K562 (cell line): ENCODE data around the gene IGDCC3. TPM values are rescaled to one million over a fixed set of nuclear protein-coding genes. Genes with fewer than 3 reads are reported as not detected.

Source experiments
- CEBPG ChIP-seq, 3 experiments: fragments of 200-800 bp in 1 of 3; sonication (Bioruptor generic) in 1 of 3; sonication (generic) in 1 of 3; formaldehyde crosslinking in 1 of 3; IDR thresholded peaks in 2 of 3; conservative IDR thresholded peaks in 1 of 3; 2 replicates each; pipeline versions ENCODE4 v1.6.1 to v1.8.0; 2016 to 2022; ENCODE audit warnings: missing compliant biosample characterization in 2 of 3, missing genetic modification characterization in 2 of 3, mild to moderate bottlenecking in 1 of 3, missing genetic modification reagents in 1 of 3
- HMGN3 ChIP-seq: IDR thresholded peaks from 2 replicates; pipeline ENCODE4 v1.6.1; 2011; ENCODE audit warnings: borderline replicate concordance, low read depth, mild to moderate bottlenecking, mixed read lengths, low read length; ENCODE audit not compliant: insufficient read length; ENCODE audit errors: extremely low read depth
- PBX2 ChIP-seq, 2 experiments: IDR thresholded peaks in 1 of 2; conservative IDR thresholded peaks in 1 of 2; 2 replicates each; pipeline ENCODE4 v1.6.1; 2016; ENCODE audit warnings: low read depth in 2 of 2, mild to moderate bottlenecking in 1 of 2, missing compliant biosample characterization in 1 of 2, missing genetic modification characterization in 1 of 2, moderate library complexity in 1 of 2
- PREB ChIP-seq: sonication (generic); formaldehyde crosslinking; IDR thresholded peaks from 2 replicates; pipeline ENCODE4 v1.8.1; 2023; ENCODE audit warnings: mild to moderate bottlenecking, missing genetic modification reagents
- RBM25 ChIP-seq: fragments of 200-400 bp; formaldehyde crosslinking; IDR thresholded peaks from 2 replicates; pipeline ENCODE4 v1.6.1; 2018; ENCODE audit warnings: low read length, low read depth, moderate library complexity; ENCODE audit not compliant: severe bottlenecking
- RCOR1 ChIP-seq, 2 experiments: IDR thresholded peaks; 2 replicates each; pipeline ENCODE4 v1.6.1; 2012; ENCODE audit warnings: low read depth in 2 of 2, low read length in 2 of 2, borderline replicate concordance in 1 of 2, improper control_type of control experiment in 1 of 2
- SAFB2 ChIP-seq: fragments of 200-400 bp; formaldehyde crosslinking; IDR thresholded peaks from 2 replicates; pipeline ENCODE4 v1.6.1; 2018; ENCODE audit warnings: borderline replicate concordance, low read length, low read depth, moderate library complexity; ENCODE audit not compliant: severe bottlenecking
- TBL1XR1 ChIP-seq, 2 experiments: IDR thresholded peaks; 2 replicates each; pipeline ENCODE4 v1.6.1; 2012; ENCODE audit warnings: improper control_type of control experiment in 2 of 2, low read length in 2 of 2, mild to moderate bottlenecking in 1 of 2
- ZNF253 ChIP-seq: fragments of 250-450 bp; sonication (Bioruptor Pico); conservative IDR thresholded peaks from 2 replicates; pipeline ENCODE4 v1.6.1; 2021; ENCODE audit warnings: mild to moderate bottlenecking
- ZNF398 ChIP-seq: fragments of 250-450 bp; sonication (Bioruptor Pico); IDR thresholded peaks from 2 replicates; pipeline ENCODE4 v1.8.0; 2021; ENCODE audit warnings: moderate library complexity, mild to moderate bottlenecking, inconsistent platforms
- polyA plus RNA-seq, 8 experiments: library from polyadenylated mRNA; depleted of rRNA in 4 of 8; stranded (reverse) in 5 of 8; unstranded in 3 of 8; fragments of >200 nt; fragmentation: Nextera tagmentation in 2 of 8; fragmentation: Illumina TruSeq in 1 of 8; extraction: Ambion mirVana in 2 of 8; extraction: Trizol in 1 of 8; gene quantifications; 2 replicates each; pipeline versions ENCODE4 v1.2.1 to v1.2.3, GENCODE V29; 2011 to 2014; ENCODE audit warnings: inconsistent platforms in 1 of 8, missing spikeins in 1 of 8
- total RNA-seq, 7 experiments: library from RNA; depleted of rRNA in 6 of 7; stranded (reverse); fragments of >200 nt in 6 of 7; fragmentation: Illumina TruSeq in 2 of 7; extraction: Trizol in 2 of 7; gene quantifications; 2 replicates each; pipeline versions ENCODE4 v1.2.1 to v1.2.3, GENCODE V29; 2011 to 2021; ENCODE audit warnings: low replicate concordance in 1 of 7
- TF ChIP-seq, protein P1 (sequence below): fragments of 200-400 bp; formaldehyde crosslinking; IDR thresholded peaks from 2 replicates; pipeline ENCODE4 v1.6.1; 2017; ENCODE audit warnings: mild to moderate bottlenecking, low read depth, low read length, moderate library complexity
- TF ChIP-seq, protein P2 (sequence below): sonication (generic); formaldehyde crosslinking; IDR thresholded peaks from 2 replicates; pipeline ENCODE4 v1.5.0; 2020; ENCODE audit warnings: missing genetic modification reagents
- TF ChIP-seq, protein P3 (sequence below): sonication (generic); formaldehyde crosslinking; IDR thresholded peaks from 2 replicates; pipeline ENCODE4 v1.8.1; 2022; ENCODE audit warnings: missing genetic modification reagents

The IGDCC3 gene
- total and polyA plus RNA-seq, 9 of the 15 experiments (the other 6 are each of a cell fraction or from before 2014, with no cell fraction given): not detected

DNA sequence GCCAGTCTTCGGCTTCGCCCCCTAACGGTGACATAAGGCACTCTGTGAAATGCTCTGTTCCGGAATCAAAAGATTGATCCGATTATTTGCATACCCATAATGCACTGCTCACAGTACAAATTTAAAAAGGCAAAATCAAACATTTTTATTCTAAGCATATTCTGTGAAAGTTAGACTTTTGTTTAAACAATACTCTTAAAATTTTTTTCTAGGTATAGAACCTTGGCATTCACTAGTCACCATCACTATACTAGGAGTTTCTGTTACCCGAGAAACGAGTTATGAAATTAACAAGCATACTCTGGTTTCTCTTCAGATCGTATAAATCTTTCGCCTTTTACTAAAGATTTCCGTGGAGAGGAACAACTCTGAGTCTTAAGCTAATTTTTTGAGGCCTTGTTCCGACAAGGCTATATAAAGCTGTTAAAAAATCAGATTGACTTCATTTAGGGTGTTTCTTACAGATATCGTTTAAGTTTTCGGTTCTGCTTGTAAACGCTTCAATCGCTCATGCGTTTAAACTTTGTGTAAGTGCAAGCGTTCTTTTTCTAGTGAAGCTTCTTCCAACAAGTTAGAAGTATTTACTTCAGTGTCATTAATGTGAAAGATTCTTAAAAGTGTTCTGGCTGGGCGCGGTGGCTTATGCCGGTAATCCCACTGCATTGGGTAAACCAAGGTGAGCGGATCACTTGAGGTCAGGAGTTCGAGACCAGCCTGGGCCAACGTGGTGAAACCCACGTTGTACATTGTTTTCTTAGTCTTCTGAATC, 73.2 kb downstream of the IGDCC3 start, which contains the start of gene RNU5B-1 (continued):
- TF ChIP-seq, protein P1, sequence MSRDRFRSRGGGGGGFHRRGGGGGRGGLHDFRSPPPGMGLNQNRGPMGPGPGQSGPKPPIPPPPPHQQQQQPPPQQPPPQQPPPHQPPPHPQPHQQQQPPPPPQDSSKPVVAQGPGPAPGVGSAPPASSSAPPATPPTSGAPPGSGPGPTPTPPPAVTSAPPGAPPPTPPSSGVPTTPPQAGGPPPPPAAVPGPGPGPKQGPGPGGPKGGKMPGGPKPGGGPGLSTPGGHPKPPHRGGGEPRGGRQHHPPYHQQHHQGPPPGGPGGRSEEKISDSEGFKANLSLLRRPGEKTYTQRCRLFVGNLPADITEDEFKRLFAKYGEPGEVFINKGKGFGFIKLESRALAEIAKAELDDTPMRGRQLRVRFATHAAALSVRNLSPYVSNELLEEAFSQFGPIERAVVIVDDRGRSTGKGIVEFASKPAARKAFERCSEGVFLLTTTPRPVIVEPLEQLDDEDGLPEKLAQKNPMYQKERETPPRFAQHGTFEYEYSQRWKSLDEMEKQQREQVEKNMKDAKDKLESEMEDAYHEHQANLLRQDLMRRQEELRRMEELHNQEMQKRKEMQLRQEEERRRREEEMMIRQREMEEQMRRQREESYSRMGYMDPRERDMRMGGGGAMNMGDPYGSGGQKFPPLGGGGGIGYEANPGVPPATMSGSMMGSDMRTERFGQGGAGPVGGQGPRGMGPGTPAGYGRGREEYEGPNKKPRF: no peak
- TF ChIP-seq CEBPG (CRISPR knock-in tag; IDR thresholded peaks at IDR 0.05) (no peak; the same call in 1 of the 2 replicates), CEBPG (tag; conservative IDR thresholded peaks at IDR 0.05 in 1 of 2, IDR thresholded peaks at IDR 0.05 in 1 of 2) (peak in 1 of 2 experiments; percentile 25; a peak in 1 of 4 replicates), SAFB2 (no peak), PREB (CRISPR knock-in tag) (no peak; the same call in 1 of the 2 replicates), ZNF398 (no peak), TBL1XR1 (IDR thresholded peaks at IDR 0.05; ENCODE audit: low read length in 2 of 2) (peak; percentile 62 to 90; a peak in 3 of 4 replicates), ZNF253 (CRISPR knock-in tag) (peak; percentile 93), RBM25 (no peak), RCOR1 (IDR thresholded peaks at IDR 0.05; ENCODE audit: borderline replicate concordance in 1 of 2, low read depth in 2 of 2, low read length in 2 of 2) (peak; percentile 8 to 88; a peak in 2 of 4 replicates), PBX2 (CRISPR knock-in tag; IDR thresholded peaks at IDR 0.05; ENCODE audit: low read depth) (no peak), PBX2 (tag; conservative IDR thresholded peaks at IDR 0.05; ENCODE audit: low read depth) (peak; percentile 65), HMGN3 (no peak)
- TF ChIP-seq, protein P2, sequence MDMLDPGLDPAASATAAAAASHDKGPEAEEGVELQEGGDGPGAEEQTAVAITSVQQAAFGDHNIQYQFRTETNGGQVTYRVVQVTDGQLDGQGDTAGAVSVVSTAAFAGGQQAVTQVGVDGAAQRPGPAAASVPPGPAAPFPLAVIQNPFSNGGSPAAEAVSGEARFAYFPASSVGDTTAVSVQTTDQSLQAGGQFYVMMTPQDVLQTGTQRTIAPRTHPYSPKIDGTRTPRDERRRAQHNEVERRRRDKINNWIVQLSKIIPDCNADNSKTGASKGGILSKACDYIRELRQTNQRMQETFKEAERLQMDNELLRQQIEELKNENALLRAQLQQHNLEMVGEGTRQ (CRISPR knock-in tag): no peak
- TF ChIP-seq, protein P3, sequence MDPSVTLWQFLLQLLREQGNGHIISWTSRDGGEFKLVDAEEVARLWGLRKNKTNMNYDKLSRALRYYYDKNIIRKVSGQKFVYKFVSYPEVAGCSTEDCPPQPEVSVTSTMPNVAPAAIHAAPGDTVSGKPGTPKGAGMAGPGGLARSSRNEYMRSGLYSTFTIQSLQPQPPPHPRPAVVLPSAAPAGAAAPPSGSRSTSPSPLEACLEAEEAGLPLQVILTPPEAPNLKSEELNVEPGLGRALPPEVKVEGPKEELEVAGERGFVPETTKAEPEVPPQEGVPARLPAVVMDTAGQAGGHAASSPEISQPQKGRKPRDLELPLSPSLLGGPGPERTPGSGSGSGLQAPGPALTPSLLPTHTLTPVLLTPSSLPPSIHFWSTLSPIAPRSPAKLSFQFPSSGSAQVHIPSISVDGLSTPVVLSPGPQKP: no peak
